ENCODE results near the gene TTC3.
"Not testable (repeated sequence)": the region's sequence is repeated elsewhere in the genome, so short reads cannot be mapped to it uniquely, and the experiment has no call there.

Gene TTC3

GRCh38 chr21:37100316-37100715 lies 27.3 kb downstream of the TTC3 start:
- DNase-seq = no peak

GRCh38 chr21:37101384-37101783 lies 28.3 kb downstream of the TTC3 start:
- no peak for DNase-seq

- DNase-seq = not testable (repeated sequence)
Measured at GRCh38 chr21:37102746-37103145, 29.7 kb downstream of the TTC3 start.

GRCh38 chr21:37106998-37107397 lies 33.9 kb downstream of the TTC3 start:
- DNase-seq = no peak

- DNase-seq = not testable (repeated sequence)
Measured at GRCh38 chr21:37111029-37111428, 38.0 kb downstream of the TTC3 start.

- DNase-seq = not testable (repeated sequence)
Measured at GRCh38 chr21:37114301-37114700, 41.2 kb downstream of the TTC3 start.

GRCh38 chr21:37116459-37116858 lies 43.4 kb downstream of the TTC3 start:
- not testable (repeated sequence) for DNase-seq

- DNase-seq = no peak
Measured at GRCh38 chr21:37117204-37117603, 44.1 kb downstream of the TTC3 start.

- no peak for DNase-seq
Measured at GRCh38 chr21:37118187-37118826, 45.3 kb downstream of the TTC3 start.

- no peak for DNase-seq
Measured at GRCh38 chr21:37119421-37120218, 46.6 kb downstream of the TTC3 start.

- no peak for DNase-seq
Measured at GRCh38 chr21:37128076-37128475, 55.0 kb downstream of the TTC3 start.

GRCh38 chr21:37130971-37131370 lies 57.9 kb downstream of the TTC3 start:
- DNase-seq = no peak

GRCh38 chr21:37136261-37136660 lies 63.2 kb downstream of the TTC3 start:
- no peak for DNase-seq

GRCh38 chr21:37136744-37137143 lies 63.7 kb downstream of the TTC3 start:
- no peak for DNase-seq

GRCh38 chr21:37139154-37139553 lies 66.1 kb downstream of the TTC3 start:
- no peak for DNase-seq

- no peak for DNase-seq
Measured at GRCh38 chr21:37139902-37140301, 66.8 kb downstream of the TTC3 start.

- DNase-seq = not testable (repeated sequence)
Measured at GRCh38 chr21:37143392-37143791, 70.3 kb downstream of the TTC3 start.

GRCh38 chr21:37145635-37146111 lies 72.6 kb downstream of the TTC3 start:
- no peak for DNase-seq

GRCh38 chr21:37146320-37147235 lies 73.5 kb downstream of the TTC3 start:
- DNase-seq = no peak

GRCh38 chr21:37149411-37149810 lies 76.4 kb downstream of the TTC3 start:
- no peak for DNase-seq

- no peak for DNase-seq
Measured at GRCh38 chr21:37153196-37153934, 80.3 kb downstream of the TTC3 start.

GRCh38 chr21:37153935-37154350 lies 80.9 kb downstream of the TTC3 start:
- DNase-seq = peak; percentile 60
